Measurements from ENCODE around the gene LGALS14.

DNA sequence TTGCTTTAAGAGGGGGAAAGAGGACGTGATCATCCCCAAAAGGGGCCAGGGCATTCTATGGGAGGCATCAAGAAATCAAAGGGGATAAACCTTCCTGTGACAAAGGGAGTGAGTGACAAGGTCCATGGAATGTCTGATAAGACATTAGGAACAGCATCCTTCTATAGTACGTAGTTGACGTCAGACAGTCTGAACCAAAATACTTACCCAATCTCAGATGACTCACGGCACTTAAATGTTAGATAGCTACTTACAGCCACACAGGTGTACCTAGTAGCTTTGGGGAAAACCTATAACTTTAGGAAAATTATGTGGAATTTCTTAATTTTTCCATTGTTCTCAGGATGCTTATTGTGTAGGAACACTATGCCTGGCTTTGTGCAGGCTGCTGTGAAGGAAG is 43.6 kb upstream of the LGALS14 start:
- TF ChIP-seq, protein P1, sequence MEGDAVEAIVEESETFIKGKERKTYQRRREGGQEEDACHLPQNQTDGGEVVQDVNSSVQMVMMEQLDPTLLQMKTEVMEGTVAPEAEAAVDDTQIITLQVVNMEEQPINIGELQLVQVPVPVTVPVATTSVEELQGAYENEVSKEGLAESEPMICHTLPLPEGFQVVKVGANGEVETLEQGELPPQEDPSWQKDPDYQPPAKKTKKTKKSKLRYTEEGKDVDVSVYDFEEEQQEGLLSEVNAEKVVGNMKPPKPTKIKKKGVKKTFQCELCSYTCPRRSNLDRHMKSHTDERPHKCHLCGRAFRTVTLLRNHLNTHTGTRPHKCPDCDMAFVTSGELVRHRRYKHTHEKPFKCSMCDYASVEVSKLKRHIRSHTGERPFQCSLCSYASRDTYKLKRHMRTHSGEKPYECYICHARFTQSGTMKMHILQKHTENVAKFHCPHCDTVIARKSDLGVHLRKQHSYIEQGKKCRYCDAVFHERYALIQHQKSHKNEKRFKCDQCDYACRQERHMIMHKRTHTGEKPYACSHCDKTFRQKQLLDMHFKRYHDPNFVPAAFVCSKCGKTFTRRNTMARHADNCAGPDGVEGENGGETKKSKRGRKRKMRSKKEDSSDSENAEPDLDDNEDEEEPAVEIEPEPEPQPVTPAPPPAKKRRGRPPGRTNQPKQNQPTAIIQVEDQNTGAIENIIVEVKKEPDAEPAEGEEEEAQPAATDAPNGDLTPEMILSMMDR (IDR thresholded peaks at IDR 0.05), result no peak
- TF ChIP-seq POLR2A (IDR thresholded peaks at IDR 0.05), result no peak
